Stomach (tissue), 4 donors: Measurements from ENCODE around the gene ERBB4.

ENCODE experiments used
- POLR2A ChIP-seq, 4 donors: fragments of 450-650 bp; IDR thresholded peaks; one replicate each; pipeline ENCODE4 v1.6.1; 2016; ENCODE audit warnings: antibody characterized with exemption in 4 of 4, control low read depth in 2 of 4, mild to moderate bottlenecking in 1 of 4, moderate library complexity in 1 of 4
- TF ChIP-seq, protein P1 (sequence below), 7 experiments: fragments of 450-650 bp in 4 of 7; fragments of 200-600 bp in 3 of 7; sonication (generic) in 3 of 7; IDR thresholded peaks; one replicate each; pipeline ENCODE4 v1.5.1; 2016 to 2019; ENCODE audit warnings: antibody characterized with exemption in 7 of 7, control low read depth in 2 of 7, mild to moderate bottlenecking in 1 of 7

DNA sequence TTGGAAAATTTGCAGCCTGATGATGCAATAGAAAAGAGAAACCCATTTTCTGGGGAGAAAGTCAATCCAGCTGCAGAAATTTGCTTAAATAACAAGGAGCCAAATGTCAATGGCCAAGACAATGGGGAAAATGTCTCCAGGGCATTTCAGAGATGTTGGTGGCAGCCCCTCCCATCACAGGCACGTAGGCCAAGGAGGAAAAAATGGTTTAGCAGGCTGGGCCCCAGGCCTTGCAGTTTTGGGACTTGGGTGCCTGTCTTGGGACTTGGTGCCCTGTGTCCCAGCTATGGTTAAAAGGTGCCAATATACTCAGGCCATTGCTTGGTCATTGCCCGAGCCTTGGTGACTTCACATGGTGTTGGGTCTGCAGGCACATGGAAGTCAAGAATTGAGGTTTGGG lies 368.2 kb downstream of the ERBB4 start:
- no peak for TF ChIP-seq POLR2A (IDR thresholded peaks at IDR 0.05)
- TF ChIP-seq, protein P1, sequence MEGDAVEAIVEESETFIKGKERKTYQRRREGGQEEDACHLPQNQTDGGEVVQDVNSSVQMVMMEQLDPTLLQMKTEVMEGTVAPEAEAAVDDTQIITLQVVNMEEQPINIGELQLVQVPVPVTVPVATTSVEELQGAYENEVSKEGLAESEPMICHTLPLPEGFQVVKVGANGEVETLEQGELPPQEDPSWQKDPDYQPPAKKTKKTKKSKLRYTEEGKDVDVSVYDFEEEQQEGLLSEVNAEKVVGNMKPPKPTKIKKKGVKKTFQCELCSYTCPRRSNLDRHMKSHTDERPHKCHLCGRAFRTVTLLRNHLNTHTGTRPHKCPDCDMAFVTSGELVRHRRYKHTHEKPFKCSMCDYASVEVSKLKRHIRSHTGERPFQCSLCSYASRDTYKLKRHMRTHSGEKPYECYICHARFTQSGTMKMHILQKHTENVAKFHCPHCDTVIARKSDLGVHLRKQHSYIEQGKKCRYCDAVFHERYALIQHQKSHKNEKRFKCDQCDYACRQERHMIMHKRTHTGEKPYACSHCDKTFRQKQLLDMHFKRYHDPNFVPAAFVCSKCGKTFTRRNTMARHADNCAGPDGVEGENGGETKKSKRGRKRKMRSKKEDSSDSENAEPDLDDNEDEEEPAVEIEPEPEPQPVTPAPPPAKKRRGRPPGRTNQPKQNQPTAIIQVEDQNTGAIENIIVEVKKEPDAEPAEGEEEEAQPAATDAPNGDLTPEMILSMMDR (IDR thresholded peaks at IDR 0.05), result no peak
